ENCODE measurements around the gene AFG1L. TPM values are rescaled to one million over a fixed set of nuclear protein-coding genes. Genes with fewer than 3 reads are reported as not detected.

The AFG1L gene
- total RNA-seq, 4 donors from 2014 or later: 6.7 to 8.6 (median 7.4) TPM

GRCh38 chr6:108574457-108575141, 279.7 kb downstream of the AFG1L start:
- 60 to 62% methylated on average over 4 of the region's 4 CpGs for WGBS, 2 donors
- TF ChIP-seq CTCF (IDR thresholded peaks at IDR 0.05): no peak
- no peak for TF ChIP-seq POLR2A (IDR thresholded peaks at IDR 0.05)
- Histone ChIP-seq H3K4me1 (peaks cover 41 to 60% of the 10 kb centered on the region in 2 donors), H3K9me3 (no peaks in the 10 kb centered on the region), H3K27ac (peak overlapping the region; percentile 9 to 43 (median 17)), H3K4me3 (replicated peaks in 1 of 3) (no peak overlapping the region), H3K36me3 (peaks cover 10 to 26% of the 10 kb centered on the region in 2 donors), H3K27me3 (no peaks in the 10 kb centered on the region)
- DNase-seq: no peak
- intact Hi-C loops (cut with DNase I): no loop called here

Small RNA genes lying within 50 kb of the gene (small RNA-seq; reads per million reads assigned to genes)
- not detected for gene AL356121.1
- not detected for gene AL391646.1
- gene RNA5SP212: not detected
- not detected for gene RNU6-1144P
- gene RNU6-770P: not detected
- gene Z98742.2: not detected

Other genes with a start within 250 kb of the AFG1L start
- 100 to 1,000 TPM in 1 of 4 donors, 10 to 100 TPM in 3; 41.0 to 110 (median 53.6) TPM for gene OSTM1, start 220.3 kb upstream of the AFG1L start, total RNA-seq
- not detected for gene NR2E1, start 129.0 kb upstream of the AFG1L start, total RNA-seq
- gene SNX3, start 34.0 kb upstream of the AFG1L start, total RNA-seq: 100 to 1,000 TPM in 3 of 4 donors, 10 to 100 TPM in 1; 97.5 to 208 (median 132) TPM